CD4-positive, alpha-beta T cell treated with Interleukin-15 for 4 hours (primary cell): Measurements from ENCODE around the gene PTPRM.

Experiments
- DNase-seq: peaks from one replicate; pipeline ENCODE4 v3.0.0-alpha.2; 2020; ENCODE audit warnings: low spot score

Gene PTPRM

DNA sequence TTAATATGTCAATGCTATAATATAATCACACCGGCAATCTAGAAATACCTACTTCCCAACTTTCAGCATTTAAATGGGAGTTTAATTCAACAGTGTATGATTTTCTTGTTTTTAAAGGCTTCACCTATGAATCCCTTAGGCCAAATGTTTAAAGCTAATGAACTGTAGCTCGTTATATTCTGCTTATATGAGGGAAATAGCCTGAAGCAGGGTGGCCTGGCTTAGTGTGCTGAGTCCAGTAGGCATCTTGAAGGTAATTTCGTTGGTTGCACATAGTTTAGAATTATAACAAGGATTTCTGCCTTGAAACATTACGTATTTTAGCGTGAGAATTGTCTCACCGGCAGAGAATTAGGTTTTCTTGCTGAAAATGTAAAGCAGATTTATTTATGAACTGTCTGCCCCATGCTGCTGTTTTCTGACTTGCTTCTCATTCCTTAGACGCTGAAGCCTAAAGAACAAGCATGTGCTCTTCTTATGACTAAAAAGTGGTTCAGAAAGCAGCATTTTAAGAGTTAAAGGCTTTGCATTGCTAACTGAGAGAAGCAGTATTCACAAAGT lies 608.5 kb downstream of the PTPRM start:
- no peak for DNase-seq

DNA sequence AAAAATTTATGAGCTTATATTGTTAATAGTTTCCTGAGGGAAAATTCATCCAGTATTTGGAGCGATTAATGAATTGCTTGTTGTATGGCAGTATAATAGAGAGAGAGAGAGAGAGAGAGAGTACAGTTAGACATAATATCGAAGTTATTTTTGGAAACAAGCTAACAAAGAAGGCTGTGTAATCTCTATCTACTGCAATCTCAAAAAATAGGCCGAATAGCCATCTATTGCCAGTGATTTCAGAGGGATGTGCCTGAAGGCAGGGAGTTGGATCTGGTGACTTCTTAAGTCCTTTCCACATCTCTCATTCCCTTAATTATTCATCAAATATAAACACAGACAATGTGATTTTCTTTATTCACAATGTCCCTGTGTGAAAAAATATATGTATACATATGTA lies 609.0 kb downstream of the PTPRM start:
- no peak for DNase-seq

- no peak for DNase-seq
These were observed 609.4 kb downstream of the PTPRM start for GRCh38 chr18:8176554-8176953.

DNA sequence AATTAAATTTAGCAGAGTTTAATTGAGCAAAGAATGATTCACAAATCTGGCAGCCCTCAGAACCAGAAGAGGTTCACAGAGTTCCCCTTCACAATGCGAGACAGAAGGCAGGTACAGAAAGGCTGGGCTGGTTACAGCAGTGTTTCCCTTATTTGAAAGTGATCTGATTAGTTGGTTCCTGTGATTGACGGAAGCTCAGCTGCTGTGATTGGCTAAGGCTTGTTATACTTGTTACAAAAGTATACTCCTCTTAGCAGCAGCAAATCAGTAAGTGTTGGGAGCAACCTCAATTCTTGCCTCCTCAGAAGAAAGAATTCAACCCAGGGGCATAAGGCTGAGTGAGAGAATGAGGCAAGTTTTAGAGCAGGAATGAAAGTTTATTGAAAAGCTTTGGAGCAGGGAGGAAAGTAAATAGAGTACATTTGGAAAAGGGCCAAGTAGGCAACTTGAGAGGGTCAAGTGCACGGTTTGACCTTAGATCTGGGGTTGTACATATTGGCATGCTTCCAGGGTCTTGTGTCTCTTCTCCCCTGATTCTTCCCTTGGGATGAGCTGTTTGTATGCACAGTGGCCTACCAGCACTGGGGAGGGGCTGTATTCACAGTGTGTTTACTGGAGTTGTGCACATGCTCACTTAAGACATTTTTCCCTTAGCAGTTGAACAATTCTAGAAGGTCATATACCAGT lies 610.4 kb downstream of the PTPRM start:
- no peak for DNase-seq

GRCh38 chr18:8186413-8186812 lies 619.3 kb downstream of the PTPRM start:
- DNase-seq, result no peak

- no peak for DNase-seq
These were observed 621.1 kb downstream of the PTPRM start for GRCh38 chr18:8188184-8188583.

DNA sequence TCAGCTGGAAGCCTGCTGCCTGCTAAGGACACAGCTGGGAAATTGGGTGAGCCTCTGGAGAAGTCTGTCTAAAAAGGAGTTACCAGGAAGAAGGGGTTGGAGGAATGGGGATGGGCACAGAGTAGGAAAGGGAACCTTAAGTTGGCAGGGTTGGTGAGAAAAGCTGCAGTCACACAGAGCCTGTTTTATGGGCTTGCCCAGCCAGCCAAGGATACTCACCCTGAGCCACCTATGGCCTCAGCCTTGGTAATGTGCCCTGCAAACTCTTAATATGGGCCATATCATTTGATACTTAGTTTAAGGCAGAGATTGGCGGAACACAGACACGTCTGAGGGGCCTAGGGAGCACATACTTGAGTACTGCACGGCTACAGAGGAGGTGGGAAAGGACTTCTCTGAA lies 623.9 kb downstream of the PTPRM start:
- DNase-seq, result no peak

GRCh38 chr18:8194431-8194830 lies 627.3 kb downstream of the PTPRM start:
- DNase-seq, result no peak

GRCh38 chr18:8196238-8196637 lies 629.1 kb downstream of the PTPRM start:
- no peak for DNase-seq

- no peak for DNase-seq
These were observed 630.4 kb downstream of the PTPRM start for GRCh38 chr18:8197499-8197898.

- no peak for DNase-seq
These were observed 640.9 kb downstream of the PTPRM start for GRCh38 chr18:8207996-8208395.

GRCh38 chr18:8208716-8209115 lies 641.6 kb downstream of the PTPRM start:
- DNase-seq, result no peak

GRCh38 chr18:8212896-8213780 lies 646.0 kb downstream of the PTPRM start:
- no peak for DNase-seq

DNA sequence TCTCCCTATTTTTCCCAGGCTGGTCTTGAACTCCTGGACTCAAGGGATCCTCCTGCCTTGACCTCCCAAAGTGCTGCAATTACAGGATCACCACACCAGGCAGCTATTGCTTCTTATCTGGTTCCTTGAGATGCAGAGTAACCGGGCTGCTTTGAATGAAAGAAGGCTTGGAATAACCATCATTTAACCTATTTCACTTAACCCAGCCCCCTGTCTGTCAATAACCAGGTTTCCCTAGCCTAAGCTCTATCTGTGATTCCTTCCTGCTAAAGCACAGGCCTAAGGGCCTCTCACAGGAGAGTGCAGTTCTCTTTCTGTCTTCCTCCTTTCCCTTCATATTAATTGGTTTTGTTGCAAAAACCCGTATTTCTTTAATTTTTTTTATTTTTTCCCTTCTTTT lies 648.6 kb downstream of the PTPRM start:
- DNase-seq, result no peak

DNA sequence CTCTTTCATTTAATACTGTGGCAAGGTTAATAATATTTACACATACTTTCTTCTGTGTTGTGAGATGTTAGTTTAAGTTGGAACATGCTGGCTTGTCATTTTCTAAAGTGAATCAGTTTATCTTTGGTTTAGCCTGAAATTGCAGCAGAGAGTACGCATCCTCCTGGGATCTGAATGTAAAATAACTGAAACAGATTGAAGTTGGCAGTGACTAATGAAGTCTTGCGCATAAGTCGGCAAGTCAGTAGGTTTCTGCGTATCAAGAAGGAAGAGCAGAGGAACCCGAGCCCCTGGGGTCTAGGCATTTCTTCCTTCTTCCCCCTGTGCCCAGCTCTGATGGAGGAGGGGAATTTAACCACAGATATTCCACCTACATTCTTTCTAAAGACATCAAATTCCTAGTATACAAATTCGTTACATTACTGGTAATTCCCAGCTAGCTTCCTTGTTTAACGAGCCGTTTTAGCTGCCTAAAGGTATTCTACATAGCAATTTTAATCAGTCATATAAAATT lies 650.0 kb downstream of the PTPRM start:
- no peak for DNase-seq

DNA sequence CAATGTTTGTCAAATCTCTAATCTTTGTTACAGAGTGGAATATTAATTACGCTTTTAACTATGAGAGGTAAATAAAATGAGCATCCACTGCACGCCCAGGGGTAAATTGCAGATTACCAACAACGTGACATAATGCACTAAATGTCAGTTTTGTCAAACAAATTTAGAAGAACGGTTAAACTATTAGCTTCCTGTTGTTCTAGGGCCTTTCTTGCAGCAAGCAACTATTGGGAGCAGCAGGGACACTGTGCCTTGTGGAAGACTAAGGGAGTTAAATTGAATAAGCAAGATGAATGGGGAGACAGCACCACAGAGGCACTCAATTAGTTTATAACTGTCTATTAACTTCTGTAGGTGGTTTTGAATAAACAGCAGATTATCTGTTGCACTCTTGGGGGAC lies 651.1 kb downstream of the PTPRM start:
- DNase-seq, result no peak

GRCh38 chr18:8221452-8221851 lies 654.3 kb downstream of the PTPRM start:
- DNase-seq, result no peak

- no peak for DNase-seq
These were observed 657.5 kb downstream of the PTPRM start for GRCh38 chr18:8224576-8224975.

DNA sequence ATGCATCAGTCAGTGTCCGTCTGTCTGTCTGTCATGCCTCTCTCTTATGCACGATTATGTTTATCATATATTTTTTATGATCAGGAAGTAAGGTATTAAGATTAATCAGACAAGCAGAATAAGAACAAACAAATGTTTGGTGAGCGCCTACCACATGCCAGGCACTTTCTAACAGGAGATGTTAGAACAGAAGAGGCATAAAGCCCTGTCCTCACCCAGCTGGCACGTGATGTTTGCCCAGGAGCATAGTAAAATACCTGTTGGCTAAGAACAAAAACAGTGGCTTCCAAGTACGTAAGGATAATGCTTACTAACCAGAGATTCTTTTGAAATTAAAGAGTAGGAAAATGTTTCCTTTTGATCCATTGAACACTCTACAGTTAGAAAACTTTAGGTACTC lies 661.9 kb downstream of the PTPRM start:
- no peak for DNase-seq

DNA sequence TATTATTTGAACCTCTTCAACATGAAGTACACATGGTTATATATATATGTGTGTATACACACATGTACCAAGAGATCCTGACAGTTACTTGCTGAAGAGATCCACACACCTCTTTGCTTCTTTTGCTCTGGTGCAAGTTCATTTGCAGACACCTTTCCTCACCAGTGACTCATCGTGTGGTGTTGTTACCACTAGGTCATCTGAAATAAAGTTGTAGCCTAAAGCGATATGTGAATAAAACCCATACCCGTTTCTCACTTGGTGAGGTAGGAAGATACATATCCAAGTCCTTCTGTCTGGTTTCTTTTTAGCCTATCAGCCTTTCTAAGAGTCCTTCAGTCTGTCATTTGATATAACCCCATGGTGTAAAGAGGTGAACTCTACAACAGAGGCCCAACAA lies 662.7 kb downstream of the PTPRM start:
- no peak for DNase-seq

GRCh38 chr18:8231316-8231715 lies 664.2 kb downstream of the PTPRM start:
- no peak for DNase-seq

DNA sequence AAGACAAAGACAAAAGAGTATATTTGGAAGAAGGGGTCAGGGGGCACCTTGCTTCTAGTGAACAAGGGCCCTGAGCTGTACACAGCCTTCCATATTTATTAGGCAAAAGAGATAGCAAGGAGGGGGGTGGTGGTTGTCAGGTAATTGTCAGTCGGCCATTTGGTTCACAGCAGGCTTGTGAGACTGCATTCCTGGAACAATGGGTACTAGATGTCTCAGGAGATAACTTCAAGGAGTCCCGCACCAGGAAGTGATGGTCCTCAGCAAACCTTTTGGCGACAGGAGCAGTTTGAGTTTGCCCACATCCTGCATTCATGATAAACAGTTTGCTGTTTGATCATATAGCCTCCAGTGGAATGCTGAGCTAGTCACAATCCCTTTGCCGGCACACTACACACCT lies 665.7 kb downstream of the PTPRM start:
- no peak for DNase-seq

DNA sequence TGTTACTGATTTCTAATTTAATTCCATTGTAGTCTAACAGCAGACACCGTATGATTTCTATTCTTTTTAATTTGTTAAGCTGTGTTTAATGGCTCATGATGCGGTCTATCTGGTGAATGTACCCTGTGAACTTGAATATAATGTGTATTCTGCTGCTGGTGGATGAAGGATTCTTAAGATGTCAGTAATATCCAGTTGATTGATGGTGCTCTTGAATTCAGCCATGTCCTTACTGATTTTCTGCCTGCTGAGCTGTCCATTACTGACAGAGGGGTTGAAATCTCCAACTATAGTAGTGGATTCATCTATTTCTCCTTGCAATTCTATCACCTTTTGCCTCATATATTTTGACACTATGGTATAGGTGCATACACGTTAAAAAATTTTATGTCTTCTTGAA lies 668.8 kb downstream of the PTPRM start:
- DNase-seq, result no peak
